ENCODE data around the gene KIRREL1. TPM values are rescaled to one million over a fixed set of nuclear protein-coding genes. Genes with fewer than 3 reads are reported as not detected.

Gene KIRREL1
- total RNA-seq, 1 experiment from 2014 or later, result 145 TPM

DNA sequence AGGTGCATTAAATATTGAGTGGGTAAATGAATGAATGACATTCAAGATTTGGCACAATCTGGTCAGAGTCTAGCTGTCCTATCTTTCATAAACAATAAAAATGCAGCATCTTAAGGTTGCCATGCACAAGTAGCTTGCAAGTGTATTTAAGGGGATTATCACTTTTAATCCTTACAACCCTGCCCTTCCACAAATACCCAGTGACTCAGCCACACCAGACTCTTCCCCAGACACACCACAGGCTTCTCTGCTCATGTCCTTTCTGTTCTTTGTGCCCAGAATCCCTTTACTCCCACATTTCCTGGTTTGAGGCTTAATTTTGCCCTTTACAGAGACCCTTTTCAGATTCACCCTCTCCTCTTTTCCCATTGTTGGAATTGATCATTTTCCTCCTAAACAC, 59.8 kb downstream of the KIRREL1 start:
- DNase-seq (ENCODE audit: low read depth, low spot score), result no peak
- peaks cover 14% of the 10 kb centered on the region for H3K4me1 ChIP-seq (ENCODE audit: control insufficient read depth, insufficient read depth, low read length)
- no peaks in the 10 kb centered on the region for H3K36me3 ChIP-seq (ENCODE audit: control insufficient read depth, insufficient read depth, low read length)
- in situ Hi-C loops (cut with HindIII; ENCODE audit: low pct_unique_long_range_greater_than_20kb, low sequenced_read_pairs) (no loop called here), intact Hi-C loops (cut with micrococcal nuclease; ENCODE audit: unreplicated experiment) (no loop called here)
- no peak for ATAC-seq
- no peak overlapping the region for H3K27ac ChIP-seq (ENCODE audit: low read length)
- TF ChIP-seq, protein P1, sequence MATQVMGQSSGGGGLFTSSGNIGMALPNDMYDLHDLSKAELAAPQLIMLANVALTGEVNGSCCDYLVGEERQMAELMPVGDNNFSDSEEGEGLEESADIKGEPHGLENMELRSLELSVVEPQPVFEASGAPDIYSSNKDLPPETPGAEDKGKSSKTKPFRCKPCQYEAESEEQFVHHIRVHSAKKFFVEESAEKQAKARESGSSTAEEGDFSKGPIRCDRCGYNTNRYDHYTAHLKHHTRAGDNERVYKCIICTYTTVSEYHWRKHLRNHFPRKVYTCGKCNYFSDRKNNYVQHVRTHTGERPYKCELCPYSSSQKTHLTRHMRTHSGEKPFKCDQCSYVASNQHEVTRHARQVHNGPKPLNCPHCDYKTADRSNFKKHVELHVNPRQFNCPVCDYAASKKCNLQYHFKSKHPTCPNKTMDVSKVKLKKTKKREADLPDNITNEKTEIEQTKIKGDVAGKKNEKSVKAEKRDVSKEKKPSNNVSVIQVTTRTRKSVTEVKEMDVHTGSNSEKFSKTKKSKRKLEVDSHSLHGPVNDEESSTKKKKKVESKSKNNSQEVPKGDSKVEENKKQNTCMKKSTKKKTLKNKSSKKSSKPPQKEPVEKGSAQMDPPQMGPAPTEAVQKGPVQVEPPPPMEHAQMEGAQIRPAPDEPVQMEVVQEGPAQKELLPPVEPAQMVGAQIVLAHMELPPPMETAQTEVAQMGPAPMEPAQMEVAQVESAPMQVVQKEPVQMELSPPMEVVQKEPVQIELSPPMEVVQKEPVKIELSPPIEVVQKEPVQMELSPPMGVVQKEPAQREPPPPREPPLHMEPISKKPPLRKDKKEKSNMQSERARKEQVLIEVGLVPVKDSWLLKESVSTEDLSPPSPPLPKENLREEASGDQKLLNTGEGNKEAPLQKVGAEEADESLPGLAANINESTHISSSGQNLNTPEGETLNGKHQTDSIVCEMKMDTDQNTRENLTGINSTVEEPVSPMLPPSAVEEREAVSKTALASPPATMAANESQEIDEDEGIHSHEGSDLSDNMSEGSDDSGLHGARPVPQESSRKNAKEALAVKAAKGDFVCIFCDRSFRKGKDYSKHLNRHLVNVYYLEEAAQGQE (IDR thresholded peaks at IDR 0.05; ENCODE audit: insufficient read depth in 1 of 2, low read depth in 2 of 2, low read length in 1 of 2), result no peak
- TF ChIP-seq POLR2AphosphoS5 (IDR thresholded peaks at IDR 0.05; ENCODE audit: low read depth, low read length) (no peak), TCF7L2 (IDR thresholded peaks at IDR 0.05; ENCODE audit: low read depth, low read length) (no peak), SIN3A (IDR thresholded peaks at IDR 0.05; ENCODE audit: borderline replicate concordance, insufficient read depth, low read depth, low read length) (no peak)
- TF ChIP-seq, protein P2, sequence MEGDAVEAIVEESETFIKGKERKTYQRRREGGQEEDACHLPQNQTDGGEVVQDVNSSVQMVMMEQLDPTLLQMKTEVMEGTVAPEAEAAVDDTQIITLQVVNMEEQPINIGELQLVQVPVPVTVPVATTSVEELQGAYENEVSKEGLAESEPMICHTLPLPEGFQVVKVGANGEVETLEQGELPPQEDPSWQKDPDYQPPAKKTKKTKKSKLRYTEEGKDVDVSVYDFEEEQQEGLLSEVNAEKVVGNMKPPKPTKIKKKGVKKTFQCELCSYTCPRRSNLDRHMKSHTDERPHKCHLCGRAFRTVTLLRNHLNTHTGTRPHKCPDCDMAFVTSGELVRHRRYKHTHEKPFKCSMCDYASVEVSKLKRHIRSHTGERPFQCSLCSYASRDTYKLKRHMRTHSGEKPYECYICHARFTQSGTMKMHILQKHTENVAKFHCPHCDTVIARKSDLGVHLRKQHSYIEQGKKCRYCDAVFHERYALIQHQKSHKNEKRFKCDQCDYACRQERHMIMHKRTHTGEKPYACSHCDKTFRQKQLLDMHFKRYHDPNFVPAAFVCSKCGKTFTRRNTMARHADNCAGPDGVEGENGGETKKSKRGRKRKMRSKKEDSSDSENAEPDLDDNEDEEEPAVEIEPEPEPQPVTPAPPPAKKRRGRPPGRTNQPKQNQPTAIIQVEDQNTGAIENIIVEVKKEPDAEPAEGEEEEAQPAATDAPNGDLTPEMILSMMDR (IDR thresholded peaks at IDR 0.05), result no peak
- no peak overlapping the region for H3K4me3 ChIP-seq (ENCODE audit: low read depth in 2 of 2, low read length in 2 of 2)
- no peaks in the 10 kb centered on the region for H3K9me3 ChIP-seq (ENCODE audit: control insufficient read depth, insufficient read depth, low read depth, low read length)
- BruUV-seq (replicated peaks), result no TSS peak
- no peaks in the 10 kb centered on the region for H3K27me3 ChIP-seq (ENCODE audit: control insufficient read depth, insufficient read depth, low read length)
- POLR2A ChIA-PET, result no interaction called here
- CTCF ChIA-PET, result no interaction called here

GRCh38 chr1:158054721-158055120, 61.3 kb downstream of the KIRREL1 start:
- Histone ChIP-seq H3K27me3 (ENCODE audit: control insufficient read depth, insufficient read depth, low read length) (no peaks in the 10 kb centered on the region), H3K4me3 (ENCODE audit: low read depth in 2 of 2, low read length in 2 of 2) (no peak overlapping the region), H3K36me3 (ENCODE audit: control insufficient read depth, insufficient read depth, low read length) (no peaks in the 10 kb centered on the region), H3K27ac (ENCODE audit: low read length) (no peak overlapping the region), H3K9me3 (ENCODE audit: control insufficient read depth, insufficient read depth, low read depth, low read length) (no peaks in the 10 kb centered on the region), H3K4me1 (ENCODE audit: control insufficient read depth, insufficient read depth, low read length) (peaks cover 4% of the 10 kb centered on the region)
- POLR2A ChIA-PET, result no interaction called here
- no TSS peak for BruUV-seq (replicated peaks)
- in situ Hi-C loops (cut with HindIII; ENCODE audit: low pct_unique_long_range_greater_than_20kb, low sequenced_read_pairs), result no loop called here
- intact Hi-C loops (cut with micrococcal nuclease; ENCODE audit: unreplicated experiment), result no loop called here
- no peak for TF ChIP-seq TCF7L2 (IDR thresholded peaks at IDR 0.05; ENCODE audit: low read depth, low read length)
- no peak for TF ChIP-seq SIN3A (IDR thresholded peaks at IDR 0.05; ENCODE audit: borderline replicate concordance, insufficient read depth, low read depth, low read length)
- TF ChIP-seq, protein P2 (IDR thresholded peaks at IDR 0.05), result no peak
- DNase-seq (ENCODE audit: low read depth, low spot score), result no peak
- CTCF ChIA-PET, result interaction anchor here (0.6 kb wide), 1 partner anchor 17 kb away, joined by 3 read pairs; no protein-coding TSS in a partner anchor
- no peak for ATAC-seq

Measured in Panc1 (cell line).